Measurements from ENCODE around the gene ACAD10.

DNA sequence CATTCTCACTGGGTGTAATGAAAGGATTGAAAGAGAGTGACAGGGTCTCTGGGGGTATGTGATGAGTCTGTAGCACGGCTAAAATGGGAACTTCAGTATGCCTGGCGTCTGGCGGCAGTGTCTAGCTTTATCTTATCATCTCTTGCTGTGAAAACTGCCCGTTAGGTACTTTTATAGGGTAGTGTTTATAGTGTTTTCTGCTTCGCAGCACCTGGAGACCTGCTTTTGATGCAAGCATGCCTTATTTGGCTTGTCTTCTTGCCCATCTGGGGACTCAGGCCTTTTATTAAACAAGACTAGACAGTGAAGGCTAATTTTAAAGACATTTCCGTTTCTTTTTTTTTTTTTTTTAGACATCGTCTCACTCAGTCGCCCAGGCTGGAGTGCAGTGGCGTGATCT lies 44.6 kb downstream of the ACAD10 start:
- no peak for TF ChIP-seq CTCF (conservative IDR thresholded peaks at IDR 0.05 in 1 of 2, IDR thresholded peaks at IDR 0.05 in 1 of 2; ENCODE audit: extremely low read depth in 1 of 2, insufficient read depth in 1 of 2, low read depth in 1 of 2, low read length in 2 of 2)
- no peak for TF ChIP-seq EZH2 (IDR thresholded peaks at IDR 0.05; ENCODE audit: borderline replicate concordance, low read length)

Measured in mammary epithelial cell (primary cell).